Effector memory CD8-positive, alpha-beta T cell (primary cell): ENCODE results near the gene NIPBL.

Experiments
- ATAC-seq: fragments of 150-1000 bp; cut with Tn5 transposase; replicated peaks from 2 replicates; pipeline ENCODE4 v1.10.0; 2021; ENCODE audit warnings: mild to moderate bottlenecking, moderate library complexity
- DNase-seq, 3 experiments: peaks; one replicate each; pipeline ENCODE4 v3.0.0; 2021
- H3K27ac Mint-ChIP-seq, 2 donors: one replicate each; pipeline ENCODE4 v1.8.0; 2022; ENCODE audit warnings: mild to moderate bottlenecking in 2 of 2, mixed read lengths in 2 of 2, moderate library complexity in 2 of 2
- H3K27me3 Mint-ChIP-seq, 2 donors: one replicate each; pipeline ENCODE4 v1.8.0; 2022; ENCODE audit warnings: mixed read lengths in 2 of 2
- H3K36me3 Mint-ChIP-seq: one replicate; pipeline ENCODE4 v1.8.0; 2022; ENCODE audit warnings: mild to moderate bottlenecking, moderate library complexity, mixed read lengths; ENCODE audit not compliant: insufficient read depth
- H3K4me1 Mint-ChIP-seq, 2 donors: one replicate each; pipeline ENCODE4 v1.8.0; 2022; ENCODE audit warnings: low read depth in 2 of 2, mixed read lengths in 2 of 2
- H3K4me3 Mint-ChIP-seq, 2 donors: one replicate each; pipeline ENCODE4 v1.8.0; 2022; ENCODE audit warnings: mild to moderate bottlenecking in 2 of 2, mixed read lengths in 2 of 2, moderate library complexity in 2 of 2
- H3K9me3 Mint-ChIP-seq, 2 donors: one replicate each; pipeline ENCODE4 v1.8.0; 2022; ENCODE audit warnings: mixed read lengths in 2 of 2

NIPBL gene

DNA sequence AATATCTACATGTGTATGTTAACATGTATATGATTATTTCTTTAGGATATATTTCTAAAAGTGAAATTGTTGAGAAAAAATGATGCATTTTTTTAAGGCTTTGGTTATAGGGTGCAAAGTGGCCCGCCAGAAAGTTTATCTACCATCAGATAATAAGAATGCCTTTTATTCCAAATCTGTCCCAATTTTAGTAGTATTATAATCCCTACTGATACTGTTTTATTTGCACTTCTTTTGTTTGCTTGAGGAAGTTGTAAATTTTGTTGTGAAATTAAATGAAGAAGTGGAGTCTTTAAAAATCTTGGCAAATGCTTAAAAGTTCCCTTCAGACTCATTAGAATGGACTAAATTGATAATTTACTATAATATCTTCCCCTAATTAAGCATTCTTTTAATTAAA, 73.0 kb downstream of the NIPBL start:
- H3K4me1 Mint-ChIP-seq = peaks cover 26 to 47% of the 10 kb centered on the region in 2 donors
- H3K4me3 Mint-ChIP-seq = no peak overlapping the region
- no peak for DNase-seq
- H3K9me3 Mint-ChIP-seq = no peaks in the 10 kb centered on the region
- H3K27ac Mint-ChIP-seq = no peak overlapping the region
- peaks cover 9% of the 10 kb centered on the region for H3K36me3 Mint-ChIP-seq
- H3K27me3 Mint-ChIP-seq = no peaks in the 10 kb centered on the region
- no peak for ATAC-seq

DNA sequence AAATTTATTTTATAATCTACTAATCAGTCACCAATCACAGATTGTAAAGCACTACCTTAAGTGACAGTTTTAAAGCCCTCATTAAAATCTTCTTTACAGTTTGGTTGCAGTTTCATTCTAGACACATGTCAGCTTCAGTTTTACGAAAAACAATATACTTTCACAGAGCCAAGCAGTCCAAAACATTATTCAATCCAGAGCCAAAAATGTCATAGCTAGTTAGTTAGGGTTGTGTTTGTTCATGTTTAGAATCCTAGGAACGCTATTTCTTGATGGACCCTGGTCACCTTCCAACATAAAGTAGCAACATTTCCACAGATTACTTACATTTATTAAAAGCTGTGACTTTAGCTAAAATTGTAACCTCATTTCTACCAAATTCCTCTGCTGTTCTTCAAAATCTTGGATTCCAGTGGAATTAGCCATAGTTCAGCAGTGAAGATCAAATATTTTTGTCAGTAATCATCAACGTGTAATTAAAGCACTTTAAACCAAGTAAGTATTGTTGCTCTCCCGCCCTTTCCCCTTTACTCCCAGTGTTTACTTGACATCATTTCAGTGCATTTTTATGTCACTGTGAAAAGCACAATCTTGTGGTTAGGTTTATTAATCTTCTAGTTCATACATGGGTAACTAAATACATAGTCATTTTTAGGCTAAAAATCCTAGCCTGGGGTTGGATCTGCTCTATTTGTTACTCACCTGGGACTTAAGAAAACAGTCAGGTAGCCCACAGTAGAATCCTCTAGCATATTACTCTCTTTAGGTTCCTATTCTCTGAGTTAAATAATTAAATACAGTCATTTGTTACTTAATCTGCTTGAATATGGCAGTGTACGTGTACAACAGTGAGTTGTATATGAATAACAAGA, 74.3 kb downstream of the NIPBL start:
- peaks cover 26 to 47% of the 10 kb centered on the region in 2 donors for H3K4me1 Mint-ChIP-seq

DNA sequence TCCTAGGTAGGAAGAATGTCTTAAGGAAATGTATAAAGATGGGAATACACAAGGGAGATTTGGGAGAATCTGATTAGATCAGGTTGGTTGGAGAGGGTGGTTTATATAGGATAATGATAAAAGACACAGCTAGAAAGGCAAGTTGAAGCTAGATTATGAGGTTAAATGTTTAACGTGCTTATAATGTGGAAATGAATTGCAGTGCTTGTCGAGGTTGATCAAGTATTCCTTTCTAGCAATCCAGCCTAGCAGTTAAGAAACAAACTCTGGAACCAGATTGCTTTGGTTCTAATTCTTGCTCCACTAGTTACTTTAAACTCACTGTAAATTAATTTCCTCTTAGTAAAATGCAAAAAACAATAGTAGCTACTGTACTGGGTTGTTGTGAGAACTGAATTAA, 76.5 kb downstream of the NIPBL start:
- no peak for ATAC-seq
- Mint-ChIP-seq H3K27me3 (no peaks in the 10 kb centered on the region), H3K4me3 (no peak overlapping the region), H3K36me3 (peaks cover 43% of the 10 kb centered on the region), H3K27ac (peak overlapping the region in 1 of 2 donors; percentile 19), H3K4me1 (peaks cover 19 to 32% of the 10 kb centered on the region in 2 donors), H3K9me3 (no peaks in the 10 kb centered on the region)
- no peak for DNase-seq

More for the DNA sequence above, 74.3 kb downstream of the NIPBL start:
- peaks cover 21% of the 10 kb centered on the region for H3K36me3 Mint-ChIP-seq
- ATAC-seq = no peak
- H3K4me3 Mint-ChIP-seq = peak overlapping the region in 1 of 2 donors; percentile 11
- no peaks in the 10 kb centered on the region for H3K9me3 Mint-ChIP-seq
- H3K27me3 Mint-ChIP-seq = no peaks in the 10 kb centered on the region
- DNase-seq = no peak
- no peak overlapping the region for H3K27ac Mint-ChIP-seq

DNA sequence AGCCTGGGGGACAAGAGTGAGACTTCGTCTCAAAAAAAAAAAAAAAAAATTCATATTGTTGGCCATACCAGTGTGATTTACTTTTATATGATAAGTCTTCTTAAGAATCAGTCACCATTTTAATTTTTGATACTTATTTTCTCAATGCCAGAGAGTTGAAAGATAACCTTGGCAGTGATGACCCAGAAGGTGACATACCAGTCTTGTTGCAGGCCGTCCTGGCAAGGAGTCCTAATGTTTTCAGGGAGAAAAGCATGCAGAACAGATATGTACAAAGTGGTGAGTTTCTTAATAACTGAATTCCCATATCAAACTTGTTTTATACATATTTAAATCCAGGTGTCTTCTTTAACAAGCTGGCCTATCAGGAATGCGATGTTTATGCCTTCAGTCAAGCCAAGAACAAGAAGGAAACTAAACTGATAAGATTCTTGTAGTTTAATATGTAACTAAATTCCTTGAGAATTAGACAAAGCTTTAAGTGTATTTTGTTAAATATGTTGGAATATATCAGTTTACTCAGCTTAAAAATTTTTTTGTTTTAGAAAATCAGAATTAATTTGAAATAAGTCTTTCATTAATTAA, 81.5 kb downstream of the NIPBL start:
- Mint-ChIP-seq H3K27ac (no peak overlapping the region), H3K36me3 (peaks cover 68% of the 10 kb centered on the region), H3K4me3 (no peak overlapping the region), H3K9me3 (no peaks in the 10 kb centered on the region), H3K4me1 (peaks cover 3 to 8% of the 10 kb centered on the region in 2 donors), H3K27me3 (no peaks in the 10 kb centered on the region)
- ATAC-seq (no peak), DNase-seq (no peak)

DNA sequence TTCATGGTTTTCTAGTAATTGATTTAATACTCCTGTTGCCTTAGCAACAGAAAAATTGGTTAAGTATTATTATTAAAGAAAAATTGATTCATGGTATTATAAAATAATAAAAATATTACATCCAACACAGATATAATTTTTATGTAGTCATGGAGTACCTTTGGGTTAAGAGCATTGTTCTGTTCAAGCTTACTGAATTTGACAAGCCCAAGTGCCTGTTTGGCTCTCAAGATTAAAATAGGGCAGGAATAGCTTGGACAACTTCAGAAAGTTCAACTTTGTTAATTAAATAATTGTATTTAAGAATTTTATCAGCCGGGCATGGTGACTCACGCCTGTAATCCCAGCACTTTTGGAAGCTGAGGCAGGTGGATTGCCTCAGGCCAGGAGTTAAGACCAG, 82.0 kb downstream of the NIPBL start:
- peaks cover 72% of the 10 kb centered on the region for H3K36me3 Mint-ChIP-seq
- no peaks in the 10 kb centered on the region for H3K9me3 Mint-ChIP-seq
- DNase-seq = no peak
- no peak for ATAC-seq
- H3K27me3 Mint-ChIP-seq = no peaks in the 10 kb centered on the region
- no peak overlapping the region for H3K27ac Mint-ChIP-seq
- no peak overlapping the region for H3K4me3 Mint-ChIP-seq
- peaks cover 3% of the 10 kb centered on the region in 2 donors for H3K4me1 Mint-ChIP-seq

DNA sequence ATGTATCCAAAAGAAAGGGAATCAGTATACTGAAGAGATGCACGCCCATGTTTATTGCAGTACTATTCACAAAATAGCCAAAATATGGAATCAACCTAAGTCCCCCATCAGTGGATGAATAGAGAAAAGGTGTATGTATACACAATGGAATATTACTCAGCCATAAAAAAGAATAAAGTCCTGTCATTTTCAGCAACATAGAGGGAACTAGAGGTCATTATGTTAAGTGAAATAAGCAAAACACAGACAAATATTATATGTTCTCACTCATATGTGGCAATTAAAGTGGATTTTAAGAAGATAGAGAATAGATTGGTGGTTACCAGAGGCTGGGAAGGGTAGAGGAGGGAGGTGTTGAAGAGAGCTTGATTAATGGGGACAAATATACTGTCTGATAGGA, 88.6 kb downstream of the NIPBL start:
- Mint-ChIP-seq H3K4me1 (peaks cover 0 to 3% of the 10 kb centered on the region in 2 donors), H3K4me3 (no peak overlapping the region), H3K27me3 (no peaks in the 10 kb centered on the region), H3K27ac (no peak overlapping the region), H3K36me3 (peaks cover 78% of the 10 kb centered on the region), H3K9me3 (no peaks in the 10 kb centered on the region)
- DNase-seq (no peak), ATAC-seq (no peak)

DNA sequence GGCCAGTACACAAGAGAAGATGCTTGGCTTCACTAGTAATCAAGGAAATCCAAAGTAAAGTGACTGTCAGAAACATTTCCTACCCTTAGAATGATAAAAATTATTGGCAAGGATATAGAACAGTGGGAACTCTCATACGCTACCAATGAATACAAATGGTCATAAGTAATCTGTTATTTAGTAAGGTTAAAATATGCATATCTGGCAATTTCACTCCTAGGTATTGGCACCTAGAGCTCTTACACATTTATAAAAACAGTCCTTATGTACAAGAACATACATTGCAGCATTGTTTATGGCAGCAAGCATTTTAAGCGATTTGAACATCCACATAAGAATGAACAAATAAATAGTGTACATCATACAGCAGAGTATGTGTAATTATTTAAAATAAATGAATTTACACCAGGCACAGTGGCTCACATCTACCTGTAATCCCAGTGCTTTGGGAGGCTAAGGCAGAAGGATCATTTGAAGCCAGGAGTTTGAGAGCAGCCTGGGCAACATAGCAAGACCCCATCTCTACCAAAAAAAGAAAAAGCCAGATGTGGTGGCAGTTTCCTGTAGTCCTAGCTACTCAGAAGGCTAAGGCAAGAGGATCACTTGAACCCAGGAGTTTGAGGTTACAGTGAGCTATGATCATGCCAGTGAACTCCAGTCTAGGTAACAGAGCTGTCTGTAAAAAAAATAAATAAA, 93.3 kb downstream of the NIPBL start:
- Mint-ChIP-seq H3K27me3 (no peaks in the 10 kb centered on the region), H3K36me3 (peaks cover 71% of the 10 kb centered on the region)
- no peak for DNase-seq

DNA sequence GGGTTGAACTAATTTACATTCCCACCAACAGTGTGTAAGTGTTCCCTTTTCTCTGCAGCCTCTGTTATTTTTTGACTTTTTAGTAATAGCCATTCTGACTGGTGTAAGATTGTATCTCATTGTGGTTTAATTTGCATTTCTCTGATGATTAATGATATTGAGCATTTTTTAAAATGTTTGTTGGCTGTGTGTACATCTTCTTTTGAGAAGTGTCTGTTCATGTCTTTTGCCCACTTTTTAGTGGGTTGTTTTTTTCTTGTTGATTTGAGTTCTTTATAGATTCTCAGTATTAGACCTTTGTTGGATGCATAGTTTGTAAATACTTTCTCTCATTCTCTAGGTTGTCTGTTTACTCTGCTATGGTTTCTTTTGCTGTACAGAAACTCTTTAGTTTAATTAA, 101.6 kb downstream of the NIPBL start:
- H3K27me3 Mint-ChIP-seq = no peaks in the 10 kb centered on the region
- peaks cover 31% of the 10 kb centered on the region for H3K36me3 Mint-ChIP-seq
- no peak overlapping the region for H3K27ac Mint-ChIP-seq
- H3K4me3 Mint-ChIP-seq = peak overlapping the region in 1 of 2 donors; percentile 23
- DNase-seq = no peak
- H3K9me3 Mint-ChIP-seq = no peaks in the 10 kb centered on the region
- peaks cover 17 to 44% of the 10 kb centered on the region in 2 donors for H3K4me1 Mint-ChIP-seq
- ATAC-seq = no peak

More for the DNA sequence above, 93.3 kb downstream of the NIPBL start:
- H3K27ac Mint-ChIP-seq = peak overlapping the region in 1 of 2 donors; percentile 73
- no peaks in the 10 kb centered on the region for H3K9me3 Mint-ChIP-seq
- H3K4me3 Mint-ChIP-seq = no peak overlapping the region
- no peak for ATAC-seq
- peaks cover 0 to 3% of the 10 kb centered on the region in 2 donors for H3K4me1 Mint-ChIP-seq

DNA sequence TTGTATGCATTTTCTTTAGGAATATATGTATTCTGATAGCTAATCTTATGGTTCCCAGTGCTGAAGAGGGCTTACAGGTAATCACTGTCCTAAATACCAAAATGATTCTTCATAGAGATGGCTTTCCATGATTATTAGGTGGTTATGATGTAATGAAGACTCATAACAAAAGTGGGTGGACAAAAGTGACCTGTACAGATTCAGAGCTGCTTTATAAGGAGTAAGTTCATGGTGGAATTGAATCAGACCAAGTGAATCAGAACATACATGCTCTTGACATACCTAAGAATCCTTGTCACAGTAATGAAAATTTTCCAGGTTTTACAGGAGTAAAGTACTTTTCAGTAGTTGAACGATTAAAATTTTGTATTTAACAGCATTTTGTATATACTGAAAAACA, 105.6 kb downstream of the NIPBL start:
- no peaks in the 10 kb centered on the region for H3K27me3 Mint-ChIP-seq
- no peak for ATAC-seq
- DNase-seq = no peak
- no peaks in the 10 kb centered on the region for H3K9me3 Mint-ChIP-seq
- H3K36me3 Mint-ChIP-seq = peaks cover 31% of the 10 kb centered on the region
- no peak overlapping the region for H3K27ac Mint-ChIP-seq
- H3K4me3 Mint-ChIP-seq = no peak overlapping the region
- H3K4me1 Mint-ChIP-seq = peaks cover 26 to 55% of the 10 kb centered on the region in 2 donors

DNA sequence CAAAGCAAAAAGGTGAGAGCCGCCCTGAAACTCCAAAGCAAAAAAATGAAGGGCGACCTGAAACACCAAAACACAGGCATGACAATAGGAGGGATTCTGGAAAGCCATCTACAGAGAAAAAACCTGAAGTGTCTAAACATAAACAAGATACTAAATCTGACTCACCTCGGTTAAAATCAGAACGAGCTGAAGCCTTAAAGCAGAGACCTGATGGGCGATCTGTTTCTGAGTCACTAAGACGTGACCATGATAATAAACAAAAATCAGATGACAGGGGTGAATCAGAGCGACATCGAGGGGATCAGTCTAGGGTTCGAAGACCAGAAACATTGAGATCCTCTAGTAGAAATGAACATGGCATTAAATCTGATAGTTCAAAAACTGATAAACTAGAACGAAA, 108.8 kb downstream of the NIPBL start:
- H3K9me3 Mint-ChIP-seq = no peaks in the 10 kb centered on the region
- no peak overlapping the region for H3K4me3 Mint-ChIP-seq

DNA sequence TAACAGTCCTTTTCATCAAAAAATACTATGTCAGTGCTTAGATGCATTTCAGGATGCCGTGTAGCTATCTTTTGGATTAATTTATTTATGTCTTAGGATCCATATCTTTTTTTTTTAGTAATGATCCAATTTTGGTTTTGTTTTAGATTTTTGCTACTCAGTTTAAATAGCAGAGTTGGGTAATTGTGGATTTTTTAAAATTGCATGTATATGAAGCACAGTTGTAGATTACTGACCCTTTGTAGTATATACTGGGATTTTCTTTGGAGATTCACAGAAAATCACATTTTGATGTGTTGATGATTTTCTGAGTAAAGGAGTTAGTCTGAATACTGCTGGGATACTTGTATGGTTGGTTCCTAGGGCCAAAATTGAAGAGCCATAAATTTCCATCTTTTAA, 111.8 kb downstream of the NIPBL start:
- Mint-ChIP-seq H3K4me3 (no peak overlapping the region), H3K4me1 (peaks cover 21 to 56% of the 10 kb centered on the region in 2 donors), H3K27ac (no peak overlapping the region), H3K36me3 (peaks cover 24% of the 10 kb centered on the region), H3K9me3 (no peaks in the 10 kb centered on the region), H3K27me3 (no peaks in the 10 kb centered on the region)
- ATAC-seq = no peak
- no peak for DNase-seq

More for the DNA sequence above, 108.8 kb downstream of the NIPBL start:
- no peak for DNase-seq
- no peak overlapping the region for H3K27ac Mint-ChIP-seq
- ATAC-seq = no peak
- peaks cover 21 to 53% of the 10 kb centered on the region in 2 donors for H3K4me1 Mint-ChIP-seq
- H3K27me3 Mint-ChIP-seq = no peaks in the 10 kb centered on the region
- H3K36me3 Mint-ChIP-seq = peaks cover 24% of the 10 kb centered on the region

DNA sequence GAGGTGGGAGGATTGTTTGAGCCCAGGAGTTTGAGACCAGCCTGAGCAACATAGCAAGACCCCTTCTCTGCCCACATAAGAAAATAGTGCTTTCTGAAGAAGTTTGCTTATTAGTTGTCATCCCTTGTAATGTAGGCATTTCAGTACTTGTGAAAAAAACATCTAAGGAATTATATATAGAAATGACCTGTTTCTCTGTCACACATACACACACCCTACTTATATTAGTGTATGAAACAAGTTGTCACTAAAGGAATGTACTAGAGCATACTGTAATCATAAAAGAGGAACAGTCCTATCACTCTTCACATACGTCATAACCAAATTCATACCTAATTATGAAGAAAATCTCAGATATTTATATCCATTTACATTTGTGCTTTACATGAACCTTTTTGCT, 122.0 kb downstream of the NIPBL start:
- Mint-ChIP-seq H3K36me3 (peaks cover 51% of the 10 kb centered on the region), H3K4me1 (peaks cover 0 to 6% of the 10 kb centered on the region in 2 donors), H3K9me3 (no peaks in the 10 kb centered on the region), H3K4me3 (no peak overlapping the region), H3K27ac (peak overlapping the region in 1 of 2 donors; percentile 17), H3K27me3 (no peaks in the 10 kb centered on the region)
- DNase-seq (no peak), ATAC-seq (no peak)

DNA sequence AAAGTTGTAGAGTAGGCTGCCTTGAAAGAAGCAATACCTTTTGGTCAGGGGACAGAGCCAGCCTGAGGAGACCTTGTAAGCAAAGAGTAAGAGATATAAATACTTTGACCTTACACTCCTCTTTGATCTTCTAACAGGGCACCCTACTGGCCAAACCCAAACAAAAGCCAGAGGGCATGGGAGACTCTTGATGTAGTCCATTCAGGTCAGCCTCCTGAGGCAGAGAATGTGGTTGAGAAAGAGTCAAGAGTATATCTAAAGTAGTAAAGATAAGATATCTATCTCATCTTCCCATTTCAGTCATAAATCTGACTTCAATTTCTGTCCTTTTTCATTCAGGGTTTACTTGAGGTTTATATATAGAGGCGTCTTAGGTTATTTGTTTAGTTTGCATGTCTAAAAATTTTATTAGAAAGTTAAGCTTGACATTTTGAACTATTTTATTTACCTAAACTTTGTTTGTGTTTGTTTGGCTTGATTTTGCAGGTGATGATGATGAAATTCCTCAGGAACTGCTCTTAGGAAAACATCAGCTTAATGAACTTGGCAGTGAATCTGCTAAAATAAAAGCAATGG, 125.7 kb downstream of the NIPBL start:
- Mint-ChIP-seq H3K36me3 (peaks cover 53% of the 10 kb centered on the region), H3K4me3 (no peak overlapping the region), H3K9me3 (no peaks in the 10 kb centered on the region), H3K27ac (peak overlapping the region; percentile 15 to 16), H3K27me3 (no peaks in the 10 kb centered on the region), H3K4me1 (peaks cover 0 to 3% of the 10 kb centered on the region in 2 donors)
- ATAC-seq (no peak), DNase-seq (no peak)
